Fibroblast of mammary gland (primary cell): ENCODE results near the gene AMN.
A peak's percentile ranks its signal among the peaks of the same experiment; 100 is the strongest.

ENCODE experiments used
- DNase-seq: peaks from one replicate; pipeline ENCODE4 v3.0.0-alpha.2; 2010; ENCODE audit warnings: low read depth
- H3K4me3 ChIP-seq: 2 replicates; pipeline ENCODE4 v1.5.1; 2011; ENCODE audit warnings: low read depth, mild to moderate bottlenecking, low read length, moderate library complexity; ENCODE audit not compliant: control insufficient read depth
- TF ChIP-seq, protein P1 (sequence below): conservative IDR thresholded peaks from 2 replicates; pipeline ENCODE4 v1.5.1; 2011; ENCODE audit warnings: low read depth, low read length, inconsistent platforms; ENCODE audit not compliant: control insufficient read depth, insufficient read depth

Gene AMN

DNA sequence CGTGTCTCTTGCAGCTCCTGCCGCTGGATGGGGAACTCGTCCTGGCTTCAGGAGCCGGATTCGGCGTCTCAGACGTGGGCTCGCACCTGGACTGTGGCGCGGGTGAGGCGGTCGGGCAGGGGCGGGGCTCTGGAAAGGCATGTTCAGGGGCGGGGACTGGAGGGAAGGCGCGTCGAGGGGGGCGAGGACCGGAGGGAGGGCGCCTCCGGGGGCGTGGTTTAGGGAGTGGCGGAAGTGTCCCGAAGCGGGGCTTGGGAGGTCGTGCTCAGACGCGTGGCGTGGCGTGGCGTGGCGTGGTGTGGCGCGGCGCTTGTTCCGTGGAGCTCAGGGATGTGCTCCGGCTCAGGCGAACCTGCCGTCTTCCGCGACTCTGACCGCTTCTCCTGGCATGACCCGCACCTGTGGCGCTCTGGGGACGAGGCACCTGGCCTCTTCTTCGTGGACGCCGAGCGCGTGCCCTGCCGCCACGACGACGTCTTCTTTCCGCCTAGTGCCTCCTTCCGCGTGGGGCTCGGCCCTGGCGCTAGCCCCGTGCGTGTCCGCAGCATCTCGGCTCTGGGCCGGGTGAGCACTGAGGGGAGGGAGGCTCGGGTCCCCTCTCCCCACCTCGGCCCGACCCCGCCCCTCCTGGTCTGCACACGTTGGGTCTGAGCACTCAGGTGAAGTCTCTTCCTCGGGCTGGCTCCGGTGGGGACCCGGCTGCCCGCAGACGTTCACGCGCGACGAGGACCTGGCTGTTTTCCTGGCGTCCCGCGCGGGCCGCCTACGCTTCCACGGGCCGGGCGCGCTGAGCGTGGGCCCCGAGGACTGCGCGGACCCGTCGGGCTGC lies 6.2 kb downstream of the AMN start:
- DNase-seq = no peak
- no peak overlapping the region for H3K4me3 ChIP-seq
- TF ChIP-seq, protein P1, sequence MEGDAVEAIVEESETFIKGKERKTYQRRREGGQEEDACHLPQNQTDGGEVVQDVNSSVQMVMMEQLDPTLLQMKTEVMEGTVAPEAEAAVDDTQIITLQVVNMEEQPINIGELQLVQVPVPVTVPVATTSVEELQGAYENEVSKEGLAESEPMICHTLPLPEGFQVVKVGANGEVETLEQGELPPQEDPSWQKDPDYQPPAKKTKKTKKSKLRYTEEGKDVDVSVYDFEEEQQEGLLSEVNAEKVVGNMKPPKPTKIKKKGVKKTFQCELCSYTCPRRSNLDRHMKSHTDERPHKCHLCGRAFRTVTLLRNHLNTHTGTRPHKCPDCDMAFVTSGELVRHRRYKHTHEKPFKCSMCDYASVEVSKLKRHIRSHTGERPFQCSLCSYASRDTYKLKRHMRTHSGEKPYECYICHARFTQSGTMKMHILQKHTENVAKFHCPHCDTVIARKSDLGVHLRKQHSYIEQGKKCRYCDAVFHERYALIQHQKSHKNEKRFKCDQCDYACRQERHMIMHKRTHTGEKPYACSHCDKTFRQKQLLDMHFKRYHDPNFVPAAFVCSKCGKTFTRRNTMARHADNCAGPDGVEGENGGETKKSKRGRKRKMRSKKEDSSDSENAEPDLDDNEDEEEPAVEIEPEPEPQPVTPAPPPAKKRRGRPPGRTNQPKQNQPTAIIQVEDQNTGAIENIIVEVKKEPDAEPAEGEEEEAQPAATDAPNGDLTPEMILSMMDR = no peak

DNA sequence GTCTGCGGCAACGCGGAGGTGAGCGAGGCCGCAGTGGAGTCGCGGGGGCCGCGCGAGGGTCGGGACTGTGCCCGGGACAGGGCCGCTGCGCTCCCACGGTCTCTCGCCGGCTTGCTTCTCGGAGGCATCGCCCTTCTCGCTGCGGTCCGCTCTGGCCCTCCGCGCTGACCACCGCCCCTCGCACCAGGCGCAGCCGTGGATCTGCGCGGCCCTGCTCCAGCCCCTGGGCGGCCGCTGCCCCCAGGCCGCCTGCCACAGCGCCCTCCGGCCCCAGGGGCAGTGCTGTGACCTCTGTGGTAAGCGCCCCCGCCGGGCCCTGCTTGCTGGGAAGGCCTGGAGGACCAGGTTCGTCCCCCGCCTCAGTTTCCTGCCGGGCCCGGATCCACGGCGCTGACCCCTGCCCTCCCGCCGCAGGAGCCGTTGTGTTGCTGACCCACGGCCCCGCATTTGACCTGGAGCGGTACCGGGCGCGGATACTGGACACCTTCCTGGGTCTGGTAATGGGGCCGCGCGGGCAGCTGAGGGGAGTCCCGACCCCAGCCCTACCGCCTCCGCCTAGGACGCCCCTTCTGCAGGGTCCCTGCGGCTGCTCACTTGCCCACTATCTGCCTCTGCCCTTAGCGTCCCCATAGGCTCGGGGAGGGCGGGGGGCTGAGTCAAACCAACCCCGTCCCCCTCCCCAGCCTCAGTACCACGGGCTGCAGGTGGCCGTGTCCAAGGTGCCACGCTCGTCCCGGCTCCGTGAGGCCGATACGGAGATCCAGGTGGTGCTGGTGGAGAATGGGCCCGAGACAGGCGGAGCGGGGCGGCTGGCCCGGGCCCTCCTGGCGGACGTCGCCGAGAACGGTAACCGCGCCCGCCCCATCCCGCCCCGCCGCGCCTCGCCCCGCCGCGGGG lies 7.0 kb downstream of the AMN start:
- no peak overlapping the region for H3K4me3 ChIP-seq
- TF ChIP-seq, protein P1 = no peak
- no peak for DNase-seq

DNA sequence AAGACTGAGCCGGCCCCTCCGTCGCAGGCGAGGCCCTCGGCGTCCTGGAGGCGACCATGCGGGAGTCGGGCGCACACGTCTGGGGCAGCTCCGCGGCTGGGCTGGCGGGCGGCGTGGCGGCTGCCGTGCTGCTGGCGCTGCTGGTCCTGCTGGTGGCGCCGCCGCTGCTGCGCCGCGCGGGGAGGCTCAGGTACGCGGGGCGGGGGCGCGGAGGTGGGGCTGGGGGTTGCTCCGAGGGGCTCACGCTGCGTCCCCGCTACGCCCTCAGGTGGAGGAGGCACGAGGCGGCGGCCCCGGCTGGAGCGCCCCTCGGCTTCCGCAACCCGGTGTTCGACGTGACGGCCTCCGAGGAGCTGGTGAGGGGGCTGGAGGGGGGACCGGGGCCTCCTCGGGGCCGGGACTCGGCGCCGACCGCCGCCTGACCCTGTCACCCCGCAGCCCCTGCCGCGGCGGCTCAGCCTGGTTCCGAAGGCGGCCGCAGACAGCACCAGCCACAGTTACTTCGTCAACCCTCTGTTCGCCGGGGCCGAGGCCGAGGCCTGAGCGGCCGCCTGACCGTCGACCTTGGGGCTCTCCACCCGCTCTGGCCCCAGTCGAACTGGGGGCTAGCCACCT lies 7.8 kb downstream of the AMN start:
- no peak overlapping the region for H3K4me3 ChIP-seq
- no peak for DNase-seq
- TF ChIP-seq, protein P1 = no peak

DNA sequence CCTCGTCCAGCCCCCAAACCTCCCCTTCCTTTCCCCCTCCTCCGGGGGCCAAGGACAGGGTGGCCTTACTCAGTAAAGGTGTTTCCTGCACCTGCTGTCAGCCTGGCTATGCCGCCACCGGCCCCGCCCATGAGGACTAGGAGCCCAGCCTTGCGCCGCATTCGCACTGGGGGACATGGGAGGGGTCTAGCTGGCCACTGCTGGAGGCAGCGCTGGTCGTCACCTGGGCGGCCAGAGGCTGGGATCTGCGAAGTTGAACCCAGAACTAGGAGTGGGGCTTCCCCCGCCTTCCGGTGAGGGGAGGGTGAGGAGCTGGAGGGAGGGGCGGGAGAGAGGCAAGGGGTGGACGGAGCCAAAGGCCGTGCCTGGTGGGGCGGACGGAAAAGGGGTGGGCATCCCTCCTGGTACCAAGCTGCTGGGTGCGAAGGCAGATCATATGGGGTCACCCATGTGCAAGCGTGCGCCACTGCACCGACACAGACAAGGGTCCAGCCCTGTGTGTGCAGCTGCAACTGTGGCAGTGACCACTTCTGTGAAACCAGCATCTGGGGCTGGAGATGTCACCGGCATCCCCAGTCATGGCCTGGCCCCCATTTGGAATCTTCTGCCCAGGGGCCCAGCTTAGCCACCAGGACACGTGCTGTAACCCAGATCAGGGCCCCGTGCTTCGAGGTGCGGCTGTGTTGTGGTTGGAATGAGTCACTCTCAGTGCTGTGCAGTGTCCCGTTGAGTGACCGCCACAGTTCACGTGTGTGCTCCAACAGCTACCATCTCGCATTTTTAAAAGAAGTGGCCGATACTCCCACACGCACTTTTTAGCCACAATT lies 8.5 kb downstream of the AMN start:
- no peak overlapping the region for H3K4me3 ChIP-seq

DNA sequence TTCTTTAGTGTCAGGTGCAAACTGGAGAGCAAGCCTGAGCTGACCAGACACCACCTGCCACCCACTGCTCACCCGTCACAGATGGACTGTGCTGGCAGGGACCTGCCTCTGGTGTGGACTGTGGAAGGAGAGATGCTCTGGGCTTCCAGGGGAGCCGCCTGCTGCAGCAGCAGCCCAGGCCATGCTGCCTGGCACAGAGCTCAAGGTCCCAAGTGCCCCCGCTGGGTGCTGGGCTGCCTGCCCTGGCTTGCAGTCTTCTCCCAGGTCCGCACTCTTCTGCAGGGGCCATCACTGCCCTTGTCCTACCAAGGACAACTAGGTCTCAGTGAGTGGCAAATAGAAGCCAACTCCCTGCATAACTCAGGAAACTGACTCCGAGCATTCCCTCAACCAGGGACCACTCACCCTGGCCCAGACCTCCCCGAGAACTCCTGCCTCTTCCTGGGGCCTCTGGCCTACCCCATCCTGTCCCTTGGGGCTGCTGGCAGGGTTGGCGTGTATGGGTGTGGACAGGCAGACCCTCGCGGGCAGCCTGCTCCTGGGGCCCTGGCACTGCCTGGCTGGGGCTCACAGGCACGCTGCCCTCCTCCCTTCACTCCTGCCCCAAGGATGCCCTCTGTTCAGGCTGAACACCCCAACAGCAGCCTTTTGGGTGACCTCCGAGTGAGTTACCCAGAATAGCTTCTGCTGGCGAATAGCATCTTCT lies 9.3 kb downstream of the AMN start:
- TF ChIP-seq, protein P1 = no peak
- DNase-seq = no peak
- H3K4me3 ChIP-seq = no peak overlapping the region

More for the DNA sequence above, 8.5 kb downstream of the AMN start:
- TF ChIP-seq, protein P1 = no peak
- DNase-seq = peak; percentile 47
